Activated CD4-positive, alpha-beta T cell treated with anti-CD3 and anti-CD28 coated beads, Interleukin-10, Interleukin-2, amounts not matched to agents 100 ng/mL and 50 ng/mL, durations not matched to agents 16 hours and 8 hours (primary cell): ENCODE data around the gene QRICH1.

Experiments used
- DNase-seq: peaks from one replicate; pipeline ENCODE4 v3.0.0-alpha.2; 2020

The QRICH1 gene

GRCh38 chr3:48991851-48992545 lies 101.9 kb downstream of the QRICH1 start:
- DNase-seq = no peak

GRCh38 chr3:48990636-48991469 lies 103.0 kb downstream of the QRICH1 start:
- DNase-seq = peak; percentile 56

- peak; percentile 89 for DNase-seq
Observed at GRCh38 chr3:48989796-48990635, 103.9 kb downstream of the QRICH1 start, which contains the start of gene P4HTM. Gene P4HTM (plus strand): TSS chr3:48990241. CDS start chr3:48990257, 16 bp downstream.

- DNase-seq = no peak
Observed at GRCh38 chr3:48989126-48989795, 104.6 kb downstream of the QRICH1 start.

GRCh38 chr3:48985831-48986376 lies 108.0 kb downstream of the QRICH1 start:
- DNase-seq = no peak

- no peak for DNase-seq
Observed at GRCh38 chr3:48984663-48985062, 109.2 kb downstream of the QRICH1 start.

- DNase-seq = no peak
Observed at GRCh38 chr3:48983096-48983495, 110.8 kb downstream of the QRICH1 start.

GRCh38 chr3:48982686-48983085 lies 111.2 kb downstream of the QRICH1 start:
- DNase-seq = no peak

- DNase-seq = no peak
Observed at GRCh38 chr3:48982016-48982415, 111.9 kb downstream of the QRICH1 start.

GRCh38 chr3:48980295-48980694 lies 113.6 kb downstream of the QRICH1 start:
- DNase-seq = no peak
